HEK293 (cell line): ENCODE measurements around the gene TBC1D17.

ENCODE experiments used
- ZFP41 ChIP-seq: fragments of 450-650 bp; formaldehyde crosslinking; IDR thresholded peaks from 2 replicates; pipeline ENCODE4 v1.5.1; 2016; ENCODE audit warnings: missing biosample characterization, missing genetic modification characterization, borderline replicate concordance
- ZNF707 ChIP-seq: fragments of 450-650 bp; formaldehyde crosslinking; IDR thresholded peaks from 2 replicates; pipeline ENCODE4 v1.5.1; 2016; ENCODE audit warnings: missing biosample characterization, missing genetic modification characterization
- TF ChIP-seq, protein P1 (sequence below): fragments of 450-650 bp; formaldehyde crosslinking; IDR thresholded peaks from 2 replicates; pipeline ENCODE4 v1.5.1; 2016; ENCODE audit warnings: missing biosample characterization, missing genetic modification characterization
- TF ChIP-seq, protein P2 (sequence below): fragments of 450-650 bp; formaldehyde crosslinking; IDR thresholded peaks from 2 replicates; pipeline ENCODE4 v1.5.1; 2016; ENCODE audit warnings: missing biosample characterization, missing genetic modification characterization

DNA sequence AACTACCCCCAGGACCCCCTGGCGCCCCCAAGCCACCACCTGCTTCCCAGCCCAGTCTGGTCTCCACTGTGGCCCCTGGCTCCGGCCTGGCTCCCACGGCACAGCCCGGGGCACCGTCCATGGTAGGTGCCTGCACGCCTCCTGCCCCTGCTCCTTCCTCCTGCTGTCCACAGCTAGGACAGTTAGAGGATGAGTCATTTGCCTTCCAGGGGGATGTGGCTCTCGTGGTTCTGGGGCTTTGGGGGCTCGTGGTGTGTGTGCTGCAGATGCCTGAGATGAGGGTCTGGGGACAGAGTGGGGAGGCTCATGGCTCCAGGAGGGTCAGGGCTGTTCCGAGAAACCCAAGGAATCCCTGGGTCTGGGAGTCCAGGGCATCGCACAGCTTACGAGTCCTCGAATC lies 46.7 kb upstream of the TBC1D17 start:
- TF ChIP-seq, protein P1, sequence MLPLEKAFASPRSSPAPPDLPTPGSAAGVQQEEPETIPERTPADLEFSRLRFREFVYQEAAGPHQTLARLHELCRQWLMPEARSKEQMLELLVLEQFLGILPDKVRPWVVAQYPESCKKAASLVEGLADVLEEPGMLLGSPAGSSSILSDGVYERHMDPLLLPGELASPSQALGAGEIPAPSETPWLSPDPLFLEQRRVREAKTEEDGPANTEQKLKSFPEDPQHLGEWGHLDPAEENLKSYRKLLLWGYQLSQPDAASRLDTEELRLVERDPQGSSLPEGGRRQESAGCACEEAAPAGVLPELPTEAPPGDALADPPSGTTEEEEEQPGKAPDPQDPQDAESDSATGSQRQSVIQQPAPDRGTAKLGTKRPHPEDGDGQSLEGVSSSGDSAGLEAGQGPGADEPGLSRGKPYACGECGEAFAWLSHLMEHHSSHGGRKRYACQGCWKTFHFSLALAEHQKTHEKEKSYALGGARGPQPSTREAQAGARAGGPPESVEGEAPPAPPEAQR (tag by site-specific recombination): no peak
- TF ChIP-seq, protein P2, sequence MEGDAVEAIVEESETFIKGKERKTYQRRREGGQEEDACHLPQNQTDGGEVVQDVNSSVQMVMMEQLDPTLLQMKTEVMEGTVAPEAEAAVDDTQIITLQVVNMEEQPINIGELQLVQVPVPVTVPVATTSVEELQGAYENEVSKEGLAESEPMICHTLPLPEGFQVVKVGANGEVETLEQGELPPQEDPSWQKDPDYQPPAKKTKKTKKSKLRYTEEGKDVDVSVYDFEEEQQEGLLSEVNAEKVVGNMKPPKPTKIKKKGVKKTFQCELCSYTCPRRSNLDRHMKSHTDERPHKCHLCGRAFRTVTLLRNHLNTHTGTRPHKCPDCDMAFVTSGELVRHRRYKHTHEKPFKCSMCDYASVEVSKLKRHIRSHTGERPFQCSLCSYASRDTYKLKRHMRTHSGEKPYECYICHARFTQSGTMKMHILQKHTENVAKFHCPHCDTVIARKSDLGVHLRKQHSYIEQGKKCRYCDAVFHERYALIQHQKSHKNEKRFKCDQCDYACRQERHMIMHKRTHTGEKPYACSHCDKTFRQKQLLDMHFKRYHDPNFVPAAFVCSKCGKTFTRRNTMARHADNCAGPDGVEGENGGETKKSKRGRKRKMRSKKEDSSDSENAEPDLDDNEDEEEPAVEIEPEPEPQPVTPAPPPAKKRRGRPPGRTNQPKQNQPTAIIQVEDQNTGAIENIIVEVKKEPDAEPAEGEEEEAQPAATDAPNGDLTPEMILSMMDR: no peak
- TF ChIP-seq ZFP41 (tag by site-specific recombination): no peak
- TF ChIP-seq ZNF707 (tag by site-specific recombination): no peak
